Measurements from ENCODE around the gene TOM1.

The TOM1 gene

GRCh38 chr22:35299673-35300499, at the start of gene TOM1:
TSS of gene TOM1 (plus strand) at chr22:35299894. CDS start at chr22:35299929, 35 bp downstream.
- in situ Hi-C loops (cut with MboI; ENCODE audit: low sequenced_read_pairs) = no loop called here

GRCh38 chr22:35250156-35250555, 49.5 kb upstream of the TOM1 start:
- in situ Hi-C loops (cut with MboI; ENCODE audit: low sequenced_read_pairs) = no loop called here

- in situ Hi-C loops (cut with MboI; ENCODE audit: low sequenced_read_pairs) = no loop called here
Measured at GRCh38 chr22:35253946-35254345, 45.7 kb upstream of the TOM1 start.

GRCh38 chr22:35257002-35257320, 42.7 kb upstream of the TOM1 start:
- in situ Hi-C loops (cut with MboI; ENCODE audit: low sequenced_read_pairs) = no loop called here

GRCh38 chr22:35257321-35258190, 42.1 kb upstream of the TOM1 start, which contains the start of gene HMGXB4:
TSS of gene HMGXB4 (plus strand) at chr22:35257493. CDS start at chr22:35262391, 4,898 bp downstream.
- in situ Hi-C loops (cut with MboI; ENCODE audit: low sequenced_read_pairs) = no loop called here

GRCh38 chr22:35258191-35258988, 41.3 kb upstream of the TOM1 start:
- in situ Hi-C loops (cut with MboI; ENCODE audit: low sequenced_read_pairs) = no loop called here

- in situ Hi-C loops (cut with MboI; ENCODE audit: low sequenced_read_pairs) = no loop called here
Measured at GRCh38 chr22:35264986-35265385, 34.7 kb upstream of the TOM1 start.

GRCh38 chr22:35266277-35266676, 33.4 kb upstream of the TOM1 start:
- in situ Hi-C loops (cut with MboI; ENCODE audit: low sequenced_read_pairs) = no loop called here

GRCh38 chr22:35269630-35270029, 30.1 kb upstream of the TOM1 start:
- in situ Hi-C loops (cut with MboI; ENCODE audit: low sequenced_read_pairs) = no loop called here

- in situ Hi-C loops (cut with MboI; ENCODE audit: low sequenced_read_pairs) = no loop called here
Measured at GRCh38 chr22:35274154-35274871, 25.4 kb upstream of the TOM1 start.

GRCh38 chr22:35275580-35275979, 24.1 kb upstream of the TOM1 start:
- in situ Hi-C loops (cut with MboI; ENCODE audit: low sequenced_read_pairs) = no loop called here

- in situ Hi-C loops (cut with MboI; ENCODE audit: low sequenced_read_pairs) = no loop called here
Measured at GRCh38 chr22:35276019-35276418, 23.7 kb upstream of the TOM1 start.

GRCh38 chr22:35288116-35288515, 11.6 kb upstream of the TOM1 start:
- in situ Hi-C loops (cut with MboI; ENCODE audit: low sequenced_read_pairs) = no loop called here

GRCh38 chr22:35292786-35293185, 6.9 kb upstream of the TOM1 start:
- in situ Hi-C loops (cut with MboI; ENCODE audit: low sequenced_read_pairs) = no loop called here

GRCh38 chr22:35296051-35296450, 3.6 kb upstream of the TOM1 start:
- in situ Hi-C loops (cut with MboI; ENCODE audit: low sequenced_read_pairs) = no loop called here

GRCh38 chr22:35299217-35299672, 449 bp upstream of the TOM1 start:
- in situ Hi-C loops (cut with MboI; ENCODE audit: low sequenced_read_pairs) = no loop called here

GRCh38 chr22:35301372-35301874, 1.7 kb downstream of the TOM1 start:
- in situ Hi-C loops (cut with MboI; ENCODE audit: low sequenced_read_pairs) = no loop called here

- in situ Hi-C loops (cut with MboI; ENCODE audit: low sequenced_read_pairs) = no loop called here
Measured at GRCh38 chr22:35303029-35303624, 3.4 kb downstream of the TOM1 start.

GRCh38 chr22:35305525-35306070, 5.9 kb downstream of the TOM1 start:
- in situ Hi-C loops (cut with MboI; ENCODE audit: low sequenced_read_pairs) = no loop called here
